GM12873 (cell line): ENCODE measurements around the gene GPR42.

Experiments used
- TF ChIP-seq, protein P1 (sequence below): IDR thresholded peaks from 2 replicates; pipeline ENCODE4 v1.5.1; 2012; ENCODE audit warnings: low read depth, mild to moderate bottlenecking, moderate library complexity, low read length, control low read depth; ENCODE audit not compliant: insufficient read depth; ENCODE audit errors: missing control alignments

Gene GPR42

DNA sequence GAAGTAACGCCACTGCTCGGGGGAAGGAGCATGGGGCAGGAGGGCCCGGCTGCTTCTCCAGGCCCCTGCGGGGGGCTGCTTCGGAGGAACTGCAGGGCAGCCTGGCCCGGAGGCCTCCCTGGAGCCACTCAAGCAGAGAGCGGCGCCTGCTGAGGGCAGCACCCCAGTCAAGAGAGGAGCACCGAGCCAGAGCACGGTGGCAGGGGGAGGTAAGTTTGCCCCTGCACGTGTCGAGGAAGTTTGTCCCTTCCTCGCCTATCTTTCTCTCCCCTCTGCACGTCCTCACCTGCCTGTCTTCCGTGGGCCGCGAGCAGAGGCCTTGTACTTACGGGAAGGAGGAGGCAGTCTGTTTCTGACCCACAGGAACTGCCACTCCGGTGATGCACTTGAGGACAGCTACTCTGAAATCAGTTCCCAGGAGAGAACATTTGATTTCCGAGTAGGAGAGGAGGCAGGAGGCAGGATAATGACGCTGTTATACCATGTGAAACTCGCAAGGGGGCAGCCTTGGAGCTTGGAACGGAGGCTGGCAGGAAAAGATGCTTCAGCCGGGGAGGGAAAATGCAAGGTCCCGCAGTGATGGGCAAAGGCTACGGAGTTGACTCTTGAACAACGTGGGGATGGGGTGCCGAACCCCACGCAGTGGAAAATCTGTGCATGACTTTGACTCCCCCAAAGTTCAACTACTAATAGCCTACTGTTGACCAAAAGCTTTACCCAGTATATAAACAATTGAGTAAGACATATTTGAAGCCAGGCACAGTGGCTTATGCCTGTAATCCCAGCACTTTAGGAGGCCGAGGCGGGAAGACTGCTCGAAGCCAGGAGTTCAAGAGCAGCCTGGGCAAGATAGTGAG is 18.2 kb upstream of the GPR42 start:
- TF ChIP-seq, protein P1, sequence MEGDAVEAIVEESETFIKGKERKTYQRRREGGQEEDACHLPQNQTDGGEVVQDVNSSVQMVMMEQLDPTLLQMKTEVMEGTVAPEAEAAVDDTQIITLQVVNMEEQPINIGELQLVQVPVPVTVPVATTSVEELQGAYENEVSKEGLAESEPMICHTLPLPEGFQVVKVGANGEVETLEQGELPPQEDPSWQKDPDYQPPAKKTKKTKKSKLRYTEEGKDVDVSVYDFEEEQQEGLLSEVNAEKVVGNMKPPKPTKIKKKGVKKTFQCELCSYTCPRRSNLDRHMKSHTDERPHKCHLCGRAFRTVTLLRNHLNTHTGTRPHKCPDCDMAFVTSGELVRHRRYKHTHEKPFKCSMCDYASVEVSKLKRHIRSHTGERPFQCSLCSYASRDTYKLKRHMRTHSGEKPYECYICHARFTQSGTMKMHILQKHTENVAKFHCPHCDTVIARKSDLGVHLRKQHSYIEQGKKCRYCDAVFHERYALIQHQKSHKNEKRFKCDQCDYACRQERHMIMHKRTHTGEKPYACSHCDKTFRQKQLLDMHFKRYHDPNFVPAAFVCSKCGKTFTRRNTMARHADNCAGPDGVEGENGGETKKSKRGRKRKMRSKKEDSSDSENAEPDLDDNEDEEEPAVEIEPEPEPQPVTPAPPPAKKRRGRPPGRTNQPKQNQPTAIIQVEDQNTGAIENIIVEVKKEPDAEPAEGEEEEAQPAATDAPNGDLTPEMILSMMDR, result peak; percentile 86

DNA sequence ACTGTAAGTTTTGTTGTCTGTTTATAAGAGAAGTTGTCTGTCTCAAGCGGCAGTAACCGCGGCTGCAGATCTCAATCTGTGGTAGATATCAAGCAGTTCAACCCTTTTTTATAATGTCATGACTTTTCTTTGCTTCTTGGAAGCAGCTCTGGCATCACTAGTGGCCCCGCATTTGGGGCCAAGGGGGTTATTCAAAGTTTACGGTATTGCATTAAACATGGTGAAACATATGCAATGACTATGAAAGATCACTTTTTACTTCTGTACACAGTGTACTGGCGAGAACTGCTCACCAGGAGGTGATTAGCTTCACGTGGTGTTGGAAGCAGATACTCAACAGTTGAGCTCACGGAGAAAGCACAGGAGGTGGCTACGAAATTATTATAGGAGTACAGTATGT is 17.2 kb upstream of the GPR42 start:
- TF ChIP-seq, protein P1, result no peak

DNA sequence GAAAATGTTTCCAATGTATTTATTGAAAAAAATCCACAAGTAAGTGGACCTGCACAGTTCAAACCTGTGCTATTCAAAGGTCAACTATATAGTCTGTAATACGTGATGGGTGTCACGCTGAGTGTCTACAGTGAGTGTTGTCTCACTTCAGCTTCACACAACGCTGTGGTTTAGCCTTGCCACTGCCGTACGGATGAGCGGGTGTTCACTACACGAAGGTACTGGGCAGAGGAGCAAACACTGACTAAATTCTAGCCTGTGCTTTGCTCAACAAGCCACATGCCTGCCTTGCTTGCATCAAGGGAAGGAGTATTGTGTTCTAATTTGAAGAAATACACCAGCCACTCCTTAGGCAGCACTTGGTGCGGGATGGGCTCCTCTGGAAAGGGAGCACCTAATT is 16.0 kb upstream of the GPR42 start:
- TF ChIP-seq, protein P1, result no peak

DNA sequence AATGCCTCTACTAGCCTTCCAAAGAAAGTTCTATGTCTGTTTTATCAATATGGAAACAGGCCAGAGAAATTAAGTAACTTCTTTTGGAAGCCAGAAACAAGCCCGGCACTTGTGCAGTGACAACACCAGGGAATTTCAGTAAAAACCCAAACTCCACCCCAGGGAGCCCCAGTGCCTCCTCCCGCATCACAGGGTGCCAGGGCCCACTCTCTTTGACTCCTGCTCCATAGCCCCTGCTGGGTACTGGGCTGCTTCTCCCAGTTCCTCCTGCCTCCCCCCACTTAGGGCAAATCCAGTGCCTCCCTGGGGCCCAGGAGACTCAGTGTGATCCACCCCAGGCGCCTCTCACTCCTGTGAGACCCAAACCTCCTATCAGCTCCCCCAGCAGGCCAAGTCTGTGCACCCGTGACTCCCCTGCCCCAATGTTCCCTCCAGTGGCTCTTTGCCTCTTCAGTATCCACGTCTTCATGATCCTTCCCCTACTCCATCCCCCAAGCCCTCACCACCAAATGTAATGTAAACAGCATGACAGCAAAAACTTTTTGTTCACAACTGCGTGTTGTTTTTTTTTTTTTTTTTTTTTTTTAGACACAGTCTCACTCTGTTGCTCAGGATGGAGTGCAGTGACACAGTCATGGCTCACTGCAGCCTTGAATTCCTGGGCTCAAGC is 14.9 kb upstream of the GPR42 start:
- TF ChIP-seq, protein P1, result no peak

DNA sequence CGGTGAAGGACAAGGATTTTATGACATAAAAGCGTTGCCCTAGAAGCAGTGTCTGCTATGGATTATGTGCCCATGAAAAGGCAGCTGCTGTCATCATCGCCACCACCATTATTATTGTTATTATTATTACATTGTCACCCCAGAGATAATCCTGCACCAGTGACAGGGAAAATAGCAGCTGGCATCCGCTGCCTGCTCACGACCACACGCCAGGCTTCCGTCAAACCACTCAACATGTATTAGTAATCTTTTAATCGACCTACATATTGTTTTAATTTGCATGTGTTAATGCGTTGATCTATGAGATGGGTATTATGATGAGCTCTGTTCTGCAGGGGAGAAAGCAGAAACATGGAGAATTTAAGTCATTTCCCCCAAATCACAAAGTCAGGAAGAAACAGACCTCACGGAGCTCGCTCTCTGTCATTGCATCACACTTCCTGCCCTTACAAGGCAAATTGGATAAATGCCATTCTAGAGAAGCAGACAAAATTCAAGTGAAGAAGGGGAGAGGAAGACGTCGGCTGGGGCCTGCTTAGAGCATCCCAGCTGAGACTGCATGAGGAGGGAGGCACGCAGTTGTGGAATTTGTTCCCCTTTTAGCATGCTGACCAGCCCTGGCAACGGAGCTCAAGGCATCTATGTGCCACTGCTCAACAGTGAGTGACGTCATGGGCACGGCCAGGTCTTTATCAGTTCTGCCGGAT is 12.8 kb upstream of the GPR42 start, which contains the start of gene FFAR3:
TSS of gene FFAR3 (plus strand) at position 594 of the 707 bp plus-strand sequence. CDS start 431 bp downstream, outside the sequence.
- TF ChIP-seq, protein P1, result no peak

DNA sequence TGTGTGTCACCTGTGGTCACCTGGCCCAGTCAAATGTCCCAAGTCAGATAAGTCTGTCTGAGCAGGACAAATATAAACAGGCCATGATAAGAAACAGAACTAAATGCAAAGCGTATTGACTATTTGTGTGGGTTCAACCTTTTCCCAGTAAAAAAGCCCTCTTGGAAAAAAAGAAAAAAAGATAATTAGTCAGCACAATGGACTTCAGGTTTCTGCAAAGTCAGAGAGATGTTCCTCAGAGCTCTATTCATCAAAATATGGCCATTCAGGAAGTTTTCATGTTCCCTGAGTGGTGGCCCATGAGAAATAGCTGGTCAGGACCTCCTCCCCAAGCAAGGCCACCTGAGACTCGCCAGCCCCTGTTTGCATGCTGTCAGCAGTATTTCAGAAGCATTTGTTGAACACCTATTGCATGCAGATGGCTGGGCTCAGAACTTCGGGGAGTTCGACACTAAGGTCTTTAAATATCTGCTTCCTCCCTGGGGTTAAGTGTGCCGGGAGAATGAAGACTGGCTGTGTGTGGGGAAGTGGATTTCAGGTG is 9.9 kb upstream of the GPR42 start:
- TF ChIP-seq, protein P1, result no peak

DNA sequence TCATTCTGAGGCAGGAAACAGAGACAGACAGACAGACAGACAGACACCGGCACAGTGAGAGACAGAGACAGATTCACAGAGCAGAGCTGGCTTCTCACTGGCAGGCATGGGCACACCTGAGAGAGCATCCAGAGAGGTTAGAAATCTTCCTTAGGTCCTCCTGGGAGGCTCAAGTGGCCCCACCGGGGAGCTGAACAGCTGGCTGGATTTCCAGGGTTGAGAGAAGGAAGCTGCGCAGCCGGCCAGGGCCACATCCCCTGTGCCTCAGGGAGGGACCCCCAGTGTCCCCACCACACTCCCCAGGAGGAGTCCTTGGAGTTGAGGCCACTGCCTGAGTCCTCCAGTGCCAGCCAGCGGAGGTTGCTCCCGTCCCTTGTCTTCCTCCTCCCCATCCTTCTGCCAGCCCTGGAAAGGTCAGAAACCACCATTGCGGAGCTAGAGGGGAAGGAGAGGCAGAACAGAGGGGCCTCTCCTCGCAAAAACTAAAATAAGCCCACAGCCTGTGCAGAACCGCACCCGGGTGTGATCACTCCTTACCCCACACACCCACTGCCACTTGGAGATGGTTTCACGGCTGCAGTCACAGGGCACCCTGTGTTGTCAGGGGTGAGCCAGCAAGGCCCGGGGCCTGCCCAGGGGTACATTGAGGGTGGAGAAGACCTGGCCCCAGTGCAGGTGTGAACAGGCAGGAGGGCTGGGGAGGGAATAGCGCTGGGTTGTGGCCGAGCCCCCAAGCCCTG is 8.4 kb upstream of the GPR42 start:
- TF ChIP-seq, protein P1, result no peak
